CD14-positive monocyte (primary cell): ENCODE measurements around the gene CBX6. TPM values are rescaled to one million over a fixed set of nuclear protein-coding genes. Genes with fewer than 3 reads are reported as not detected.
A peak's percentile ranks its signal among the peaks of the same experiment; 100 is the strongest.

Experiments used
- DNase-seq, 3 donors: peaks; one replicate each; pipeline ENCODE4 v3.0.0-alpha.2; 2011 to 2022
- H2AFZ ChIP-seq: 2 replicates; pipeline ENCODE4 v1.6.0; 2012; ENCODE audit warnings: mild to moderate bottlenecking, low read depth, low read length, inconsistent platforms; ENCODE audit not compliant: insufficient read depth, poor library complexity, severe bottlenecking
- H3K27ac ChIP-seq, 2 donors: 1 replicate in 1 of 2; 2 replicates in 1 of 2; pipeline ENCODE4 v1.5.1; 2012 to 2013; ENCODE audit warnings: low read length in 2 of 2, control low read depth in 1 of 2, inconsistent platforms in 1 of 2, low read depth in 1 of 2, mild to moderate bottlenecking in 1 of 2
- H3K27me3 ChIP-seq, 2 donors: one replicate each; pipeline versions ENCODE4 v1.6.0 to v1.6.1; 2011 to 2013; ENCODE audit warnings: low read length in 2 of 2; ENCODE audit not compliant: control insufficient read depth in 2 of 2, insufficient read depth in 2 of 2
- H3K36me3 ChIP-seq, 2 donors: replicated peaks in 1 of 2; 1 replicate in 1 of 2; 2 replicates in 1 of 2; pipeline versions ENCODE4 v1.5.1 to v1.6.1; 2012 to 2013; ENCODE audit warnings: low read length in 2 of 2, control low read depth in 1 of 2, inconsistent platforms in 1 of 2, mild to moderate bottlenecking in 1 of 2; ENCODE audit not compliant: insufficient read depth in 2 of 2, control insufficient read depth in 1 of 2
- H3K4me1 ChIP-seq, 2 donors: 1 replicate in 1 of 2; 2 replicates in 1 of 2; pipeline versions ENCODE4 v1.5.1 to v1.6.1; 2012 to 2013; ENCODE audit warnings: low read length in 2 of 2, control low read depth in 1 of 2, inconsistent platforms in 1 of 2, mild to moderate bottlenecking in 1 of 2, moderate library complexity in 1 of 2; ENCODE audit not compliant: insufficient read depth in 2 of 2, control insufficient read depth in 1 of 2
- H3K4me2 ChIP-seq: replicated peaks from 2 replicates; pipeline ENCODE3; 2012; ENCODE audit warnings: low read length, moderate library complexity, mild to moderate bottlenecking; ENCODE audit not compliant: poor library complexity, severe bottlenecking; ENCODE audit errors: extremely low read depth
- H3K4me3 ChIP-seq, 3 experiments: fragments of 200-600 bp in 1 of 3; sonication (generic) in 1 of 3; replicated peaks in 1 of 3; 1 replicate in 2 of 3; 2 replicates in 1 of 3; pipeline ENCODE4 v1.5.1; 2011 to 2013; ENCODE audit warnings: low read length in 3 of 3, mild to moderate bottlenecking in 3 of 3, control low read depth in 2 of 3, low read depth in 2 of 3, inconsistent platforms in 1 of 3, moderate library complexity in 1 of 3
- H3K79me2 ChIP-seq: 2 replicates; pipeline ENCODE4 v1.6.0; 2012; ENCODE audit warnings: mild to moderate bottlenecking, control low read depth, inconsistent platforms, low read length, moderate library complexity; ENCODE audit not compliant: insufficient read depth
- H3K9ac ChIP-seq: 2 replicates; pipeline ENCODE4 v1.6.0; 2017; ENCODE audit warnings: low read length, mild to moderate bottlenecking; ENCODE audit not compliant: insufficient read depth, poor library complexity, severe bottlenecking
- H3K9me3 ChIP-seq, 2 donors: replicated peaks in 1 of 2; 1 replicate in 1 of 2; 2 replicates in 1 of 2; pipeline versions ENCODE4 v1.5.1 to v1.6.1; 2012 to 2013; ENCODE audit warnings: low read length in 2 of 2, control low read depth in 1 of 2; ENCODE audit not compliant: control insufficient read depth in 1 of 2, insufficient read depth in 1 of 2
- H4K20me1 ChIP-seq: 2 replicates; pipeline ENCODE4 v1.6.0; 2012; ENCODE audit warnings: mild to moderate bottlenecking, low read length, control low read depth, moderate library complexity; ENCODE audit not compliant: insufficient read depth
- H3K27ac Mint-ChIP-seq, 7 donors: one replicate each; pipeline ENCODE4 v1.8.0; 2020; ENCODE audit warnings: mild to moderate bottlenecking in 7 of 7, mixed read lengths in 7 of 7, moderate library complexity in 6 of 7, inconsistent platforms in 2 of 7
- H3K27me3 Mint-ChIP-seq, 3 donors: one replicate each; pipeline ENCODE4 v1.8.0; 2021 to 2022; ENCODE audit warnings: low read depth in 3 of 3, mild to moderate bottlenecking in 3 of 3, mixed read lengths in 3 of 3, moderate library complexity in 3 of 3, inconsistent platforms in 1 of 3
- H3K36me3 Mint-ChIP-seq, 2 donors: one replicate each; pipeline ENCODE4 v1.8.0; 2020; ENCODE audit warnings: mixed read lengths in 2 of 2, inconsistent platforms in 1 of 2, mild to moderate bottlenecking in 1 of 2
- H3K4me1 Mint-ChIP-seq: one replicate; pipeline ENCODE4 v1.8.0; 2020; ENCODE audit warnings: mild to moderate bottlenecking, mixed read lengths
- H3K4me3 Mint-ChIP-seq, 2 donors: one replicate each; pipeline ENCODE4 v1.8.0; 2020; ENCODE audit warnings: mild to moderate bottlenecking in 2 of 2, mixed read lengths in 2 of 2, moderate library complexity in 1 of 2
- H3K9me3 Mint-ChIP-seq, 7 donors: one replicate each; pipeline ENCODE4 v1.8.0; 2020 to 2022; ENCODE audit warnings: mixed read lengths in 7 of 7, mild to moderate bottlenecking in 6 of 7, moderate library complexity in 6 of 7, inconsistent platforms in 2 of 7
- WGBS: methylation state at CpG from one replicate; pipeline ENCODE4 v1.1.5; 2013; ENCODE audit warnings: missing lambda C conversion rate; ENCODE audit not compliant: insufficient coverage; 5-methylcytosine and 5-hydroxymethylcytosine counted together
- intact Hi-C, 2 donors: fragments of 100-400 bp; cut with micrococcal nuclease; formaldehyde crosslinking; loops; one replicate each; pipeline versions ENCODE4 v1.15.0 to v1.15.1; 2023
- polyA plus RNA-seq, 3 donors: library from polyadenylated mRNA; depleted of rRNA in 1 of 3; unstranded in 2 of 3; stranded (reverse) in 1 of 3; fragments of 300-500 nt in 2 of 3; fragments of >200 nt in 1 of 3; fragmentation: Illumina TruSeq in 2 of 3; gene quantifications; 1 replicate in 2 of 3; 2 replicates in 1 of 3; pipeline ENCODE4 v1.2.3, GENCODE V29; 2012 to 2021
- TF ChIP-seq, protein P1 (sequence below): fragments of 200-600 bp; IDR thresholded peaks from one replicate; pipeline ENCODE4 v1.8.0; 2022; ENCODE audit warnings: antibody characterized with exemption, mild to moderate bottlenecking

CBX6 gene
- polyA plus RNA-seq, 3 donors, result 2.1 to 26.7 (median 5.0) TPM

DNA sequence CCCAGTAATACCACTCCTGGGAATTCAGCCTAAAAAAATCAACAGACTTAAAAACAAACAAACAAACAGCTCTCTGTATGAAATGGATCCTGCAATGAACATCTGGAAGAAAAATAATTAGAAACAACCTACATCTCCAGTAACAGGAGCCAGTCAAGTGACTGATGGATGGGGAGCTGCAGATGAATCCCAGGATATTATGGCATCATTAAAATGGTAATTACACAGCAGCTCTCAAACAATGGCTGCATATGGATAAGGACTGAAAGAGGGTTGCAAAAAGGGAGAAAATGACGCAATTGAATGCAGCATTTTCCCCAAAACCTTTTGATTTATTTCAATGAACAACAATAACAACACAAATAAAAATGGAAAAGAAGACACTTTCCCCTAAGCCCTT, 32.3 kb downstream of the CBX6 start:
- Mint-ChIP-seq H3K4me3 (no peak overlapping the region), H3K36me3 (peaks cover 9% of the 10 kb centered on the region in 2 donors), H3K27me3 (peaks cover 37 to 62% (median 44%) of the 10 kb centered on the region in 3 donors), H3K4me1 (peaks cover 15% of the 10 kb centered on the region), H3K27ac (no peak overlapping the region), H3K9me3 (peaks cover 0 to 10% (median 6%) of the 10 kb centered on the region in 7 donors)
- H3K9me3 ChIP-seq, result peaks cover 0 to 13% of the 10 kb centered on the region in 2 donors
- no peak overlapping the region for H3K4me2 ChIP-seq
- no peak overlapping the region for H2AFZ ChIP-seq
- H3K27me3 ChIP-seq, result peaks cover 19 to 37% of the 10 kb centered on the region in 2 donors
- no peak overlapping the region for H3K27ac ChIP-seq
- intact Hi-C loops, result no loop called here
- H3K36me3 ChIP-seq, result no peaks in the 10 kb centered on the region
- no peak overlapping the region for H3K9ac ChIP-seq
- peaks cover 7 to 15% of the 10 kb centered on the region in 2 donors for H3K4me1 ChIP-seq
- TF ChIP-seq, protein P1, sequence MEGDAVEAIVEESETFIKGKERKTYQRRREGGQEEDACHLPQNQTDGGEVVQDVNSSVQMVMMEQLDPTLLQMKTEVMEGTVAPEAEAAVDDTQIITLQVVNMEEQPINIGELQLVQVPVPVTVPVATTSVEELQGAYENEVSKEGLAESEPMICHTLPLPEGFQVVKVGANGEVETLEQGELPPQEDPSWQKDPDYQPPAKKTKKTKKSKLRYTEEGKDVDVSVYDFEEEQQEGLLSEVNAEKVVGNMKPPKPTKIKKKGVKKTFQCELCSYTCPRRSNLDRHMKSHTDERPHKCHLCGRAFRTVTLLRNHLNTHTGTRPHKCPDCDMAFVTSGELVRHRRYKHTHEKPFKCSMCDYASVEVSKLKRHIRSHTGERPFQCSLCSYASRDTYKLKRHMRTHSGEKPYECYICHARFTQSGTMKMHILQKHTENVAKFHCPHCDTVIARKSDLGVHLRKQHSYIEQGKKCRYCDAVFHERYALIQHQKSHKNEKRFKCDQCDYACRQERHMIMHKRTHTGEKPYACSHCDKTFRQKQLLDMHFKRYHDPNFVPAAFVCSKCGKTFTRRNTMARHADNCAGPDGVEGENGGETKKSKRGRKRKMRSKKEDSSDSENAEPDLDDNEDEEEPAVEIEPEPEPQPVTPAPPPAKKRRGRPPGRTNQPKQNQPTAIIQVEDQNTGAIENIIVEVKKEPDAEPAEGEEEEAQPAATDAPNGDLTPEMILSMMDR, result no peak
- H3K79me2 ChIP-seq, result no peaks in the 10 kb centered on the region
- no peak for DNase-seq
- no peak overlapping the region for H3K4me3 ChIP-seq
- WGBS, result no CpG with 5 or more reads among the region's 1 CpG
- no peaks in the 10 kb centered on the region for H4K20me1 ChIP-seq

DNA sequence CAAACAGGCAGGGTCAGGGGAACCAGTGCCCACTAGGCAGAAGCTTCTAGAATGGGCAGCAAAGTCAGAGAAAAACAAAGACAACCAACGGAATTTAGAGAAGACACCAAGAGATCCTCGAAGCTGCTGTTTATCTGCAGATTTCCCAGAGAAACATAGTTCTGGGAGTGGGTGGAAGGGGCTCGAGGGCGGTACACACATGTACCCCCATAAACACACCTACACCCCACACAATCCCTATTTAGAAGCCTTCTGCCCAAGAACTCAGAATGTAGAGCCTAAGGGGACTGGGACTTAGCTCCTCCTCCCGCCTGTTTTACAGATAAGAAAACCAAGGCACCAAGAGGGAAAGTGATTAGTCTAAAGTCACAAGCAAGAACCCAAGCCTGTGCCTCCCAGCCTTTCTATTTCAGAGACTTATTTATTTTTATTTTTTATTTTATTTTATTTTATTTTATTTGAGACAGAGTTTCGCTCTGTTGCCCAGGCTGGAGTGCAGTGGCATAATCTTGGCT, 34.5 kb downstream of the CBX6 start:
- intact Hi-C loops, result no loop called here
- Histone ChIP-seq H3K4me1 (peaks cover 0 to under 1% of the 10 kb centered on the region in 2 donors), H3K27ac (no peak overlapping the region), H3K9ac (no peak overlapping the region), H4K20me1 (no peaks in the 10 kb centered on the region), H3K9me3 (peaks cover 0 to 3% of the 10 kb centered on the region in 2 donors), H3K27me3 (peaks cover 10 to 26% of the 10 kb centered on the region in 2 donors), H3K79me2 (no peaks in the 10 kb centered on the region), H3K4me2 (no peak overlapping the region), H3K4me3 (no peak overlapping the region), H2AFZ (no peak overlapping the region), H3K36me3 (no peaks in the 10 kb centered on the region)
- H3K27me3 Mint-ChIP-seq, result peaks cover 29 to 48% (median 37%) of the 10 kb centered on the region in 3 donors
- TF ChIP-seq, protein P1, result no peak
- H3K4me1 Mint-ChIP-seq, result peaks cover 8% of the 10 kb centered on the region
- no CpG with 5 or more reads among the region's 6 CpGs for WGBS
- H3K36me3 Mint-ChIP-seq, result peaks cover 2 to 4% of the 10 kb centered on the region in 2 donors
- peak overlapping the region in 1 of 7 donors; percentile 16 for H3K27ac Mint-ChIP-seq
- peaks cover 0 to 4% (median 3%) of the 10 kb centered on the region in 7 donors for H3K9me3 Mint-ChIP-seq
- no peak overlapping the region for H3K4me3 Mint-ChIP-seq
- DNase-seq, result no peak
